HepG2 (cell line): ENCODE results near the gene XPOT. TPM values are rescaled to one million over a fixed set of nuclear protein-coding genes. Genes with fewer than 3 reads are reported as not detected.
A peak's percentile ranks its signal among the peaks of the same experiment; 100 is the strongest.

Experiments used
- DPF2 ChIP-seq: sonication (generic); formaldehyde crosslinking; IDR thresholded peaks from 2 replicates; pipeline ENCODE4 v1.4.0; 2020; ENCODE audit warnings: mild to moderate bottlenecking, low read depth, missing genetic modification reagents, borderline replicate concordance
- EP300 ChIP-seq, 3 experiments: sonication (generic) in 1 of 3; formaldehyde crosslinking in 1 of 3; IDR thresholded peaks; 2 replicates each; pipeline versions ENCODE4 v1.5.1 to v1.6.1; 2011 to 2020; ENCODE audit warnings: low read depth in 2 of 3, low read length in 2 of 3, borderline replicate concordance in 1 of 3, improper control_type of control experiment in 1 of 3, mild to moderate bottlenecking in 1 of 3, missing genetic modification reagents in 1 of 3, moderate library complexity in 1 of 3
- FOSL1 ChIP-seq: sonication (generic); formaldehyde crosslinking; IDR thresholded peaks from 2 replicates; pipeline ENCODE4 v1.9.0; 2021; ENCODE audit warnings: missing genetic modification reagents, borderline replicate concordance
- SALL1 ChIP-seq: sonication (generic); formaldehyde crosslinking; IDR thresholded peaks from 2 replicates; pipeline ENCODE4 v1.8.0; 2022; ENCODE audit warnings: mild to moderate bottlenecking, missing genetic modification reagents
- SP4 ChIP-seq: sonication (generic); formaldehyde crosslinking; IDR thresholded peaks from 2 replicates; pipeline ENCODE4 v1.8.1; 2023; ENCODE audit warnings: mild to moderate bottlenecking, missing genetic modification reagents
- TIGD3 ChIP-seq: sonication (generic); formaldehyde crosslinking; IDR thresholded peaks from 2 replicates; pipeline ENCODE4 v1.5.1; 2020; ENCODE audit warnings: mild to moderate bottlenecking, missing genetic modification reagents, borderline replicate concordance
- ZNF142 ChIP-seq: sonication (generic); formaldehyde crosslinking; IDR thresholded peaks from 2 replicates; pipeline ENCODE4 v1.4.0; 2020; ENCODE audit warnings: missing genetic modification reagents
- ZNF263 ChIP-seq: sonication (generic); formaldehyde crosslinking; IDR thresholded peaks from 2 replicates; pipeline ENCODE4 v1.4.0; 2020; ENCODE audit warnings: missing genetic modification reagents
- ZNF646 ChIP-seq: sonication (generic); formaldehyde crosslinking; IDR thresholded peaks from 2 replicates; pipeline ENCODE4 v1.9.0; 2021; ENCODE audit warnings: mild to moderate bottlenecking, missing genetic modification reagents
- polyA plus RNA-seq, 8 experiments: library from polyadenylated mRNA; depleted of rRNA in 3 of 8; stranded (reverse) in 7 of 8; unstranded in 1 of 8; fragments of >200 nt; fragmentation: Illumina TruSeq in 4 of 8; extraction: Trizol in 4 of 8; gene quantifications; 2 replicates each; pipeline versions ENCODE4 v1.2.1 to v1.2.3, GENCODE V29; 2011 to 2016; ENCODE audit warnings: low read depth in 4 of 8, missing spikeins in 1 of 8, mixed read lengths in 1 of 8; ENCODE audit not compliant: insufficient read depth in 1 of 8
- total RNA-seq, 5 experiments: library from RNA; depleted of rRNA; stranded (reverse); fragments of >200 nt; fragmentation: Illumina TruSeq; extraction: Trizol; gene quantifications; 2 replicates each; pipeline ENCODE4 v1.2.3, GENCODE V29; 2016; ENCODE audit warnings: low read depth in 1 of 5
- TF ChIP-seq, protein P1 (sequence below): sonication (generic); formaldehyde crosslinking; IDR thresholded peaks from 2 replicates; pipeline ENCODE4 v1.5.1; 2020; ENCODE audit warnings: mild to moderate bottlenecking, missing genetic modification reagents

The XPOT gene
- total and polyA plus RNA-seq, 2 of the 13 experiments (the other 11 are each of a cell fraction or from before 2014, with no cell fraction given): 93.8 to 102 TPM

DNA sequence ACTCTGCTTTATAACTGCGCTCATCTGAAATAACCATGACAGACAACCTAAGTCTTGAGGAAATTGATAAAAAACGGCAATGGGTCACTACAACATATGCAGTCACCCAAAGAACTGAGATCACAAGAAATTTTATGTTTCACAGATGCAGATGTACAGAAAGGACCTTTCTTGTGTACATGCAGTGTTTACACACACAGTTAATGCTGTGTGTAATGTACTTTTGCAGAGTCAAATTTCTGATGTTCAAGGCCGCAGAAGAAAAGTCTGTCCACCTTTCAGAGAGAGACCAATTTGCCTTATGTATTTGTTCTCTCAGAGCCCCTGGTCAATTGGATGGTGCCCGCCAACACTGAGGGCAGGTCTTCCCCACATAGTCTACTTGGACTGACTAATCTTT, 24.8 kb downstream of the XPOT start (continued):
- TF ChIP-seq DPF2 (CRISPR knock-in tag) (no peak), SALL1 (CRISPR knock-in tag) (peak; percentile 20; the same call in 1 of the 2 replicates), EP300 (IDR thresholded peaks at IDR 0.05; ENCODE audit: low read depth in 2 of 2, low read length in 2 of 2) (no peak), EP300 (CRISPR knock-in tag; IDR thresholded peaks at IDR 0.05; ENCODE audit: borderline replicate concordance) (no peak), ZNF142 (CRISPR knock-in tag) (peak; percentile 78; the same call in 1 of the 2 replicates), FOSL1 (CRISPR knock-in tag) (no peak), ZNF646 (CRISPR knock-in tag) (no peak), ZNF263 (CRISPR knock-in tag) (no peak), SP4 (no peak), TIGD3 (no peak)
- TF ChIP-seq, protein P1, sequence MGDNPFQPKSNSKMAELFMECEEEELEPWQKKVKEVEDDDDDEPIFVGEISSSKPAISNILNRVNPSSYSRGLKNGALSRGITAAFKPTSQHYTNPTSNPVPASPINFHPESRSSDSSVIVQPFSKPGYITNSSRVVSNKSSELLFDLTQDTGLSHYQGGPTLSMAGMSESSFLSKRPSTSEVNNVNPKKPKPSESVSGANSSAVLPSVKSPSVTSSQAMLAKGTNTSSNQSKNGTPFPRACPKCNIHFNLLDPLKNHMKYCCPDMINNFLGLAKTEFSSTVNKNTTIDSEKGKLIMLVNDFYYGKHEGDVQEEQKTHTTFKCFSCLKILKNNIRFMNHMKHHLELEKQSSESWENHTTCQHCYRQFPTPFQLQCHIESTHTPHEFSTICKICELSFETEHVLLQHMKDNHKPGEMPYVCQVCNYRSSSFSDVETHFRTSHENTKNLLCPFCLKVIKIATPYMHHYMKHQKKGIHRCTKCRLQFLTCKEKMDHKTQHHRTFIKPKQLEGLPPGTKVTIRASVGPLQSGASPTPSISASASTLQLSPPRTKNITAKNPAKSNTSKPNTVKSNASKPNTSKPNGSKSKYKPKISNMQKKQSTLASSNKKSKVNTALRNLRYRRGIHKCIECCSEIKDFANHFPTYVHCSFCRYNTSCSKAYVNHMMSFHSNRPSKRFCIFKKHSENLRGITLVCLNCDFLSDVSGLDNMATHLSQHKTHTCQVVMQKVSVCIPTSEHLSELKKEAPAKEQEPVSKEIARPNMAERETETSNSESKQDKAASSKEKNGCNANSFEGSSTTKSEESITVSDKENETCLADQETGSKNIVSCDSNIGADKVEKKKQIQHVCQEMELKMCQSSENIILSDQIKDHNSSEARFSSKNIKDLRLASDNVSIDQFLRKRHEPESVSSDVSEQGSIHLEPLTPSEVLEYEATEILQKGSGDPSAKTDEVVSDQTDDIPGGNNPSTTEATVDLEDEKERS (CRISPR knock-in tag): no peak
